AG04449 (cell line): ENCODE measurements around the gene EZR.

ENCODE experiments used
- CTCF ChIA-PET: fragments of 350-600 bp; formaldehyde crosslinking; extraction: SDS; loops from one replicate; lab custom pipeline; 2021; ENCODE audit warnings: antibody characterized with exemption; lab: Yijun Ruan, JAX
- POLR2A ChIA-PET: fragments of 400-600, 350-600 bp; formaldehyde crosslinking; extraction: SDS; loops from one replicate; lab custom pipeline; 2020; ENCODE audit warnings: antibody characterized with exemption, inconsistent platforms; lab: Yijun Ruan, JAX
- DNase-seq: peaks from one replicate; pipeline ENCODE4 v3.0.0-alpha.2; 2010; ENCODE audit warnings: low read depth, low spot score
- H3K4me3 ChIP-seq: 2 replicates; pipeline ENCODE4 v1.5.1; 2011; ENCODE audit warnings: low read depth, mild to moderate bottlenecking, control low read depth, low read length
- CTCF ChIP-seq: IDR thresholded peaks from one replicate; pipeline ENCODE4 v1.5.1; 2011; ENCODE audit warnings: mild to moderate bottlenecking, moderate library complexity, low read length, control low read depth, inconsistent platforms; ENCODE audit not compliant: insufficient read depth; ENCODE audit errors: missing control alignments

EZR gene

GRCh38 chr6:158759966-158760617 lies 59.1 kb downstream of the EZR start:
- POLR2A ChIA-PET: no interaction called here
- no peak for TF ChIP-seq CTCF
- H3K4me3 ChIP-seq: no peak overlapping the region
- no peak for DNase-seq
- CTCF ChIA-PET: interaction anchor here (1.2 to 1.3 kb wide), 2 partner anchors 16 to 69 kb away, joined by 3 read pairs; no protein-coding TSS in a partner anchor

GRCh38 chr6:158758941-158759479 lies 60.2 kb downstream of the EZR start:
- ChIA-PET POLR2A (no interaction called here), CTCF (no interaction called here)
- no peak overlapping the region for H3K4me3 ChIP-seq
- TF ChIP-seq CTCF: no peak
- DNase-seq: no peak

GRCh38 chr6:158758451-158758860 lies 60.7 kb downstream of the EZR start:
- POLR2A ChIA-PET: no interaction called here
- CTCF ChIA-PET: no interaction called here
- DNase-seq: no peak

GRCh38 chr6:158757753-158758090 lies 61.4 kb downstream of the EZR start:
- no peak for DNase-seq
- CTCF ChIA-PET: no interaction called here
- no peak for TF ChIP-seq CTCF

More at GRCh38 chr6:158758451-158758860, 60.7 kb downstream of the EZR start:
- no peak overlapping the region for H3K4me3 ChIP-seq
- TF ChIP-seq CTCF: no peak

GRCh38 chr6:158756977-158757752 lies 62.0 kb downstream of the EZR start:
- H3K4me3 ChIP-seq: no peak overlapping the region
- DNase-seq: no peak
- no peak for TF ChIP-seq CTCF
- ChIA-PET POLR2A (no interaction called here), CTCF (no interaction called here)

More at GRCh38 chr6:158757753-158758090, 61.4 kb downstream of the EZR start:
- H3K4me3 ChIP-seq: no peak overlapping the region
- POLR2A ChIA-PET: no interaction called here

- TF ChIP-seq CTCF: no peak
- DNase-seq: no peak
- no peak overlapping the region for H3K4me3 ChIP-seq
- POLR2A ChIA-PET: no interaction called here
- CTCF ChIA-PET: no interaction called here
Measured at GRCh38 chr6:158756126-158756525, 63.0 kb downstream of the EZR start.
